ENCODE measurements around the gene PDLIM5. TPM values are rescaled to one million over a fixed set of nuclear protein-coding genes. Genes with fewer than 3 reads are reported as not detected.

PDLIM5 gene
- total RNA-seq, 1 donor from 2014 or later = 75.3 TPM

- no peak for TF ChIP-seq CTCF (IDR thresholded peaks at IDR 0.05; ENCODE audit: insufficient read depth, low read length, poor library complexity, severe bottlenecking)
- H3K27me3 ChIP-seq (ENCODE audit: control insufficient read depth, insufficient read depth, low read length) = no peaks in the 10 kb centered on the region
- H3K4me3 ChIP-seq (ENCODE audit: low read depth, low read length) = no peak overlapping the region
- no peak for DNase-seq (ENCODE audit: low read depth)
- H3K36me3 ChIP-seq (ENCODE audit: control insufficient read depth, insufficient read depth, low read length) = no peaks in the 10 kb centered on the region
Measured at GRCh38 chr4:94562285-94562684, 110.5 kb downstream of the PDLIM5 start.

GRCh38 chr4:94564252-94564651 lies 112.5 kb downstream of the PDLIM5 start:
- Histone ChIP-seq H3K36me3 (ENCODE audit: control insufficient read depth, insufficient read depth, low read length) (no peaks in the 10 kb centered on the region), H3K4me3 (ENCODE audit: low read depth, low read length) (no peak overlapping the region), H3K27me3 (ENCODE audit: control insufficient read depth, insufficient read depth, low read length) (no peaks in the 10 kb centered on the region)
- no peak for DNase-seq (ENCODE audit: low read depth)
- TF ChIP-seq CTCF (IDR thresholded peaks at IDR 0.05; ENCODE audit: insufficient read depth, low read length, poor library complexity, severe bottlenecking) = no peak

- Histone ChIP-seq H3K4me3 (ENCODE audit: low read depth, low read length) (no peak overlapping the region), H3K27me3 (ENCODE audit: control insufficient read depth, insufficient read depth, low read length) (no peaks in the 10 kb centered on the region), H3K36me3 (ENCODE audit: control insufficient read depth, insufficient read depth, low read length) (no peaks in the 10 kb centered on the region)
- DNase-seq (ENCODE audit: low read depth) = no peak
- TF ChIP-seq CTCF (IDR thresholded peaks at IDR 0.05; ENCODE audit: insufficient read depth, low read length, poor library complexity, severe bottlenecking) = no peak
Measured at GRCh38 chr4:94566420-94566819, 114.7 kb downstream of the PDLIM5 start.

GRCh38 chr4:94567811-94568210 lies 116.1 kb downstream of the PDLIM5 start:
- Histone ChIP-seq H3K36me3 (ENCODE audit: control insufficient read depth, insufficient read depth, low read length) (no peaks in the 10 kb centered on the region), H3K27me3 (ENCODE audit: control insufficient read depth, insufficient read depth, low read length) (no peaks in the 10 kb centered on the region), H3K4me3 (ENCODE audit: low read depth, low read length) (no peak overlapping the region)
- no peak for TF ChIP-seq CTCF (IDR thresholded peaks at IDR 0.05; ENCODE audit: insufficient read depth, low read length, poor library complexity, severe bottlenecking)
- DNase-seq (ENCODE audit: low read depth) = no peak

GRCh38 chr4:94570558-94570957 lies 118.8 kb downstream of the PDLIM5 start:
- H3K4me3 ChIP-seq (ENCODE audit: low read depth, low read length) = no peak overlapping the region
- no peaks in the 10 kb centered on the region for H3K36me3 ChIP-seq (ENCODE audit: control insufficient read depth, insufficient read depth, low read length)
- DNase-seq (ENCODE audit: low read depth) = no peak
- no peaks in the 10 kb centered on the region for H3K27me3 ChIP-seq (ENCODE audit: control insufficient read depth, insufficient read depth, low read length)
- TF ChIP-seq CTCF (IDR thresholded peaks at IDR 0.05; ENCODE audit: insufficient read depth, low read length, poor library complexity, severe bottlenecking) = no peak

- DNase-seq (ENCODE audit: low read depth) = no peak
- TF ChIP-seq CTCF (IDR thresholded peaks at IDR 0.05; ENCODE audit: insufficient read depth, low read length, poor library complexity, severe bottlenecking) = no peak
Measured at GRCh38 chr4:94571298-94571697, 119.6 kb downstream of the PDLIM5 start.

More at GRCh38 chr4:94571298-94571697, 119.6 kb downstream of the PDLIM5 start:
- Histone ChIP-seq H3K4me3 (ENCODE audit: low read depth, low read length) (no peak overlapping the region), H3K27me3 (ENCODE audit: control insufficient read depth, insufficient read depth, low read length) (no peaks in the 10 kb centered on the region), H3K36me3 (ENCODE audit: control insufficient read depth, insufficient read depth, low read length) (no peaks in the 10 kb centered on the region)

Data from kidney epithelial cell (primary cell).